H1 (cell line): ENCODE data around the gene EIF4EBP2. TPM values are rescaled to one million over a fixed set of nuclear protein-coding genes. Genes with fewer than 3 reads are reported as not detected.

Source experiments
- CTCF ChIA-PET: fragments of 300-600 bp; sonication (Branson Sonifier 250); formaldehyde crosslinking; loops from one replicate; lab custom pipeline; 2021; ENCODE audit not compliant: partially characterized antibody; lab: Charles Lee
- POLR2A ChIA-PET: fragments of 300-600 bp; sonication (Branson Sonifier 250); formaldehyde crosslinking; loops from one replicate; lab custom pipeline; 2021; ENCODE audit warnings: inconsistent platforms; ENCODE audit not compliant: partially characterized antibody; lab: Charles Lee
- DNase-seq, 2 experiments: peaks; one replicate each; pipeline versions ENCODE4 v3.0.0 to v3.0.0-alpha.2; 2010 to 2022; ENCODE audit warnings: low spot score in 2 of 2, low read depth in 1 of 2, mixed read lengths in 1 of 2
- FAIRE-seq: peaks from 2 replicates; lab custom pipeline; 2011; peaks lifted over from hg19 to GRCh38; lab: Jason Lieb, UNC
- H2AFZ ChIP-seq: 2 replicates; pipeline ENCODE4 v1.8.1; 2012; ENCODE audit warnings: low read length, inconsistent platforms
- H2AK5ac ChIP-seq: 2 replicates; pipeline ENCODE4 v1.6.1; 2013; ENCODE audit warnings: low read depth, low read length
- H2BK120ac ChIP-seq: replicated peaks from 2 replicates; pipeline ENCODE3; 2013; ENCODE audit warnings: low read depth, low read length, inconsistent platforms
- H2BK12ac ChIP-seq: 2 replicates; pipeline ENCODE4 v1.6.1; 2013; ENCODE audit warnings: low read depth, low read length
- H2BK15ac ChIP-seq: 2 replicates; pipeline ENCODE4 v1.6.1; 2013; ENCODE audit warnings: low read length
- H2BK20ac ChIP-seq: 2 replicates; pipeline ENCODE4 v1.6.1; 2013; ENCODE audit warnings: low read length
- H2BK5ac ChIP-seq: 2 replicates; pipeline ENCODE4 v1.6.1; 2013; ENCODE audit warnings: low read depth, low read length
- H3K14ac ChIP-seq: 2 replicates; pipeline ENCODE4 v1.6.1; 2013; ENCODE audit warnings: inconsistent platforms; ENCODE audit not compliant: insufficient read length
- H3K18ac ChIP-seq: 2 replicates; pipeline ENCODE4 v1.6.1; 2013; ENCODE audit warnings: low read length; ENCODE audit errors: extremely low read depth
- H3K23ac ChIP-seq: 2 replicates; pipeline ENCODE4 v1.6.1; 2013; ENCODE audit warnings: inconsistent platforms; ENCODE audit not compliant: insufficient read length
- H3K23me2 ChIP-seq: 2 replicates; pipeline ENCODE4 v1.6.1; 2013; ENCODE audit warnings: low read depth, low read length
- H3K27ac ChIP-seq: 2 replicates; pipeline ENCODE4 v1.6.1; 2011; ENCODE audit warnings: low read depth, low read length, inconsistent platforms
- H3K27me3 ChIP-seq, 4 experiments: replicated peaks in 1 of 4; 1 replicate in 1 of 4; 2 replicates in 3 of 4; pipeline versions ENCODE4 v1.6.1 to v1.8.1; 2011 to 2013; ENCODE audit warnings: low read length in 3 of 4, mild to moderate bottlenecking in 3 of 4, inconsistent platforms in 2 of 4, mixed read lengths in 2 of 4, moderate library complexity in 1 of 4; ENCODE audit not compliant: control insufficient read depth in 3 of 4, insufficient read depth in 3 of 4; ENCODE audit errors: extremely low read depth in 1 of 4
- H3K36me3 ChIP-seq, 4 experiments: 2 replicates each; pipeline versions ENCODE4 v1.6.1 to v1.8.1; 2011 to 2013; ENCODE audit warnings: mild to moderate bottlenecking in 4 of 4, low read length in 3 of 4, moderate library complexity in 2 of 4, control low read depth in 1 of 4, inconsistent platforms in 1 of 4; ENCODE audit not compliant: insufficient read depth in 4 of 4, control insufficient read depth in 2 of 4
- H3K4ac ChIP-seq: replicated peaks from 2 replicates; pipeline ENCODE3; 2013; ENCODE audit warnings: low read length, low read depth, mixed read lengths, inconsistent platforms; ENCODE audit not compliant: insufficient read length
- H3K4me1 ChIP-seq, 4 experiments: replicated peaks in 1 of 4; 1 replicate in 1 of 4; 2 replicates in 3 of 4; pipeline versions ENCODE4 v1.6.1 to v1.8.1; 2011 to 2013; ENCODE audit warnings: low read length in 3 of 4, inconsistent platforms in 2 of 4, mixed read lengths in 1 of 4; ENCODE audit not compliant: insufficient read depth in 4 of 4, control insufficient read depth in 3 of 4
- H3K4me2 ChIP-seq, 2 experiments: 2 replicates each; pipeline versions ENCODE4 v1.6.1 to v1.8.1; 2011 to 2013; ENCODE audit warnings: low read depth in 2 of 2, low read length in 2 of 2, control low read depth in 1 of 2, inconsistent platforms in 1 of 2, mild to moderate bottlenecking in 1 of 2; ENCODE audit not compliant: insufficient read depth in 1 of 2
- H3K4me3 ChIP-seq, 4 experiments: fragments of 200-600, 300-600 bp in 1 of 4; sonication (generic), shearing (Covaris generic), sonication (Bioruptor Twin) in 1 of 4; 2 replicates each; pipeline versions ENCODE4 v1.5.1 to v1.8.1; 2011 to 2016; ENCODE audit warnings: low read length in 4 of 4, low read depth in 3 of 4, control low read depth in 2 of 4, inconsistent platforms in 2 of 4, mild to moderate bottlenecking in 2 of 4, mixed read lengths in 1 of 4, moderate library complexity in 1 of 4; ENCODE audit not compliant: insufficient read depth in 2 of 4; ENCODE audit errors: extremely low read depth in 1 of 4
- H3K56ac ChIP-seq: replicated peaks from 2 replicates; pipeline ENCODE3; 2013; ENCODE audit warnings: low read depth, mild to moderate bottlenecking, mixed read lengths, low read length, inconsistent platforms; ENCODE audit not compliant: insufficient read length
- H3K79me1 ChIP-seq: 2 replicates; pipeline ENCODE4 v1.6.1; 2013; ENCODE audit warnings: low read depth, low read length, control low read depth
- H3K79me2 ChIP-seq, 2 experiments: 2 replicates each; pipeline versions ENCODE4 v1.6.1 to v1.8.1; 2012 to 2013; ENCODE audit warnings: low read length in 2 of 2, mild to moderate bottlenecking in 2 of 2, inconsistent platforms in 1 of 2; ENCODE audit not compliant: insufficient read depth in 2 of 2, control insufficient read depth in 1 of 2
- H3K9ac ChIP-seq, 4 experiments: replicated peaks in 1 of 4; 1 replicate in 1 of 4; 2 replicates in 3 of 4; pipeline versions ENCODE4 v1.6.1 to v1.8.1; 2011 to 2013; ENCODE audit warnings: low read depth in 3 of 4, low read length in 3 of 4, control low read depth in 2 of 4, mild to moderate bottlenecking in 2 of 4, moderate library complexity in 2 of 4, inconsistent platforms in 1 of 4; ENCODE audit errors: extremely low read depth in 1 of 4
- H3K9me3 ChIP-seq, 2 experiments: 2 replicates each; pipeline versions ENCODE4 v1.6.1 to v1.8.1; 2012 to 2013; ENCODE audit warnings: mild to moderate bottlenecking in 2 of 2, moderate library complexity in 2 of 2, control low read depth in 1 of 2, inconsistent platforms in 1 of 2, low read depth in 1 of 2, low read length in 1 of 2, mixed read lengths in 1 of 2; ENCODE audit not compliant: insufficient read depth in 2 of 2
- H4K20me1 ChIP-seq, 2 experiments: replicated peaks in 1 of 2; 2 replicates each; pipeline versions ENCODE3 to v1.8.1; 2011 to 2013; ENCODE audit warnings: inconsistent platforms in 2 of 2, low read length in 2 of 2, mild to moderate bottlenecking in 1 of 2; ENCODE audit not compliant: insufficient read depth in 2 of 2, control insufficient read depth in 1 of 2
- H4K5ac ChIP-seq: 2 replicates; pipeline ENCODE4 v1.6.1; 2013; ENCODE audit warnings: low read length, low read depth, mixed read lengths, inconsistent platforms; ENCODE audit not compliant: insufficient read length
- H4K8ac ChIP-seq: 2 replicates; pipeline ENCODE4 v1.8.0; 2013; ENCODE audit warnings: mild to moderate bottlenecking, moderate library complexity, low read length, inconsistent platforms; ENCODE audit not compliant: insufficient read depth; ENCODE audit errors: extremely low read depth
- H4K91ac ChIP-seq: replicated peaks from 2 replicates; pipeline ENCODE3; 2013; ENCODE audit warnings: low read length, mixed read lengths, inconsistent platforms; ENCODE audit not compliant: insufficient read length
- CHD2 ChIP-seq: IDR thresholded peaks from 2 replicates; pipeline ENCODE4 v1.6.1; 2012; ENCODE audit warnings: low read length, improper control_type of control experiment
- EGR1 ChIP-seq: IDR thresholded peaks from 2 replicates; pipeline ENCODE4 v1.6.1; 2011; ENCODE audit warnings: low read depth, low read length, borderline replicate concordance
- EP300 ChIP-seq, 2 experiments: IDR thresholded peaks; 1 replicate in 1 of 2; 2 replicates in 1 of 2; pipeline ENCODE4 v1.6.1; 2011 to 2012; ENCODE audit warnings: low read depth in 2 of 2, low read length in 2 of 2, mild to moderate bottlenecking in 2 of 2, borderline replicate concordance in 1 of 2, inconsistent platforms in 1 of 2, moderate library complexity in 1 of 2
- EZH2 ChIP-seq: fragments of 200-600 bp; sonication (generic); IDR thresholded peaks from 2 replicates; pipeline ENCODE4 v1.7.1; 2012; ENCODE audit warnings: low read depth, mild to moderate bottlenecking, moderate library complexity, low read length, inconsistent platforms; ENCODE audit not compliant: severe bottlenecking
- GABPA ChIP-seq: IDR thresholded peaks from 2 replicates; pipeline ENCODE4 v1.6.1; 2011; ENCODE audit warnings: mild to moderate bottlenecking, low read length, moderate library complexity, borderline replicate concordance; ENCODE audit not compliant: insufficient read depth
- RNF2 ChIP-seq: fragments of 200-900, 300-1000 bp; sonication (generic); IDR thresholded peaks from 2 replicates; pipeline ENCODE4 v1.7.1; 2016; ENCODE audit warnings: borderline replicate concordance, low read depth, mild to moderate bottlenecking, antibody characterized with exemption, low read length; ENCODE audit not compliant: poor library complexity, severe bottlenecking; ENCODE audit errors: missing control alignments
- SRF ChIP-seq: IDR thresholded peaks from 2 replicates; pipeline ENCODE4 v1.6.1; 2011; ENCODE audit warnings: mild to moderate bottlenecking, low read depth, low read length, moderate library complexity
- TAF7 ChIP-seq: optimal IDR thresholded peaks from 2 replicates; pipeline ENCODE3; 2011; ENCODE audit warnings: low read depth, mild to moderate bottlenecking, inconsistent platforms, low read length, moderate library complexity, borderline replicate concordance
- WGBS, 2 experiments: shearing (Covaris generic) in 1 of 2; methylation state at CpG; one replicate each; pipeline versions ENCODE4 v1.1.6 to v1.1.7; 2013 to 2015; ENCODE audit warnings: low lambda C conversion rate in 2 of 2, mixed read lengths in 2 of 2, inconsistent platforms in 1 of 2, low coverage in 1 of 2, missing lambda C conversion rate in 1 of 2; ENCODE audit not compliant: insufficient replicate concordance in 2 of 2, insufficient coverage in 1 of 2, insufficient read length in 1 of 2; ENCODE audit errors: extremely low coverage in 1 of 2, missing lambda C conversion rate in 1 of 2; 5-methylcytosine and 5-hydroxymethylcytosine counted together
- polyA plus RNA-seq, 7 experiments: library from polyadenylated mRNA; depleted of rRNA in 3 of 7; stranded (reverse) in 5 of 7; unstranded in 2 of 7; fragments of >200 nt in 5 of 7; fragments of 200-250 nt in 2 of 7; gene quantifications; 1 replicate in 5 of 7; 2 replicates in 1 of 7; 4 replicates in 1 of 7; pipeline versions ENCODE4 v1.2.1 to v1.2.3, GENCODE V29; 2011 to 2013; ENCODE audit warnings: missing spikeins in 2 of 7, mixed read lengths in 2 of 7
- total RNA-seq: library from RNA; stranded (reverse); fragmentation: NEBNext Ultra II Directional; extraction: Animal tissue kit (Norgen Biotek cat#: 25700); gene quantifications from 2 replicates; pipeline ENCODE4 v1.2.1, GENCODE V29; 2021
- TF ChIP-seq, protein P1 (sequence below): IDR thresholded peaks from 2 replicates; pipeline ENCODE4 v1.6.1; 2012; ENCODE audit warnings: inconsistent platforms

The EIF4EBP2 gene
- total and polyA plus RNA-seq, 2 of the 8 experiments (the other 6 are each of a cell fraction or from before 2014, with no cell fraction given): 55.3 to 144 TPM

DNA sequence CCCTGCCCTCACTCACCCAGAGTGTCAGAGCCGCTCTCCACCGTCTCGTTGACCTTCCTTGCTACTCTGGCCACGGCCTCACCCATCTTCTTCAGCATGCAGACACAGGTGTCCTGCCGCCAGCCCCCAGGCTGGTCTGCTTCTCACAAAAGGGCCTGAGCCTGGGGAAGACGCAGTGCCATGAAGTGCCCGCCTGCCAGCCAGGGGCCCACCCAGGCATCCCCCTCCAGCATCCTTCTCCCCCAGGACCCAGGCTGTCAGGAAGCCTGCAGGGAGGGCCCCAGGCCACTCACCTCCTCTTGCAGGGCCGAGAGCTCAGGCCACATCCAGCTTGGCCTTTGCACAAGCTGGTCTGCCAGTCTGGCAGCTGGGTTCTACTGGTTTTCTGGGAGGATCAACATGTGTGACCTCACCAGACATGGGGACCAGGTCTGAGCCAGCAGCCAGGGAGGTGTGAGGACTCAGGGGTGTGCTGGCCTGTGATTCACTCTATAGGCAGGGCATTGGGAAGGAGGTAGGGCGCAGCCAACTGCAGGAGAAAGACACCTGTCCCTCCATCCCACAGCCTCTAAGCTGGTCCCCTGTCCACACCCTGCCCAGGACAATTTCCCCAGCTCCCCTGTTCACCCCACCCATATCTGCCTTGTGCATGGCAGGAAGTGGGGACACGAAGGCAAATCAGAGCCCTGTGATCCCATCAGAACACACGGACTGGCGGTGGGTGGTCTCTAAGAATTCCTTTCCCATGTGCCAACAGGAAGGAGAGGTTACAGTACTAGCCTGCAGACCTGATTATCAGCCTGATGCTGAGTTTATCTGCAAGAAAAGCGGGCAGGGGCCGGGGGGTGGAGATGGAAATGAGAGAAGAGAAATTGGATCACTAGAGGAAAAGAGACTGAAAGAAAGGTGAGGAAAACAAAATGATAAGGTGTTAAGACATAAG, 27.2 kb upstream of the EIF4EBP2 start:
- Histone ChIP-seq H3K4me1 (peaks cover 0 to 10% (median 2%) of the 10 kb centered on the region in 4 experiments; a peak in 4 of 7 replicates), H3K36me3 (peaks cover 0 to 11% (median 3%) of the 10 kb centered on the region in 4 experiments; a peak in 3 of 8 replicates), H4K5ac (no peak overlapping the region), H3K27me3 (peaks cover 0 to 16% (median 6%) of the 10 kb centered on the region in 4 experiments; a peak in 4 of 7 replicates), H4K8ac (no peak overlapping the region), H2AFZ (no peak overlapping the region), H3K23ac (no peak overlapping the region), H4K91ac (no peak overlapping the region), H2BK12ac (no peak overlapping the region), H2AK5ac (no peak overlapping the region), H3K79me2 (peaks cover 0 to 13% of the 10 kb centered on the region in 2 experiments; a peak in 1 of 4 replicates), H3K14ac (no peak overlapping the region), H3K4me2 (no peak overlapping the region), H3K9ac (no peak overlapping the region), H3K23me2 (peaks cover 5% of the 10 kb centered on the region; the same call in 1 of the 2 replicates), H3K4ac (no peak overlapping the region), H3K56ac (no peak overlapping the region), H3K4me3 (no peak overlapping the region), H3K79me1 (peaks cover 3% of the 10 kb centered on the region; the same call in 1 of the 2 replicates), H2BK20ac (no peak overlapping the region), H2BK5ac (no peak overlapping the region), H3K9me3 (peaks cover 3% of the 10 kb centered on the region in 2 experiments; a peak in 2 of 4 replicates), H3K27ac (no peak overlapping the region), H3K18ac (no peak overlapping the region), H2BK15ac (no peak overlapping the region), H2BK120ac (no peak overlapping the region), H4K20me1 (peaks cover 0 to 15% of the 10 kb centered on the region in 2 experiments)
- FAIRE-seq: no peak
- no peak for DNase-seq
- ChIA-PET CTCF (interaction anchor here (0.7 to 7.2 kb wide), 9 partner anchors 12 to 155 kb away, joined by 3 to 60 read pairs (median 5); no protein-coding TSS in a partner anchor), POLR2A (interaction anchor here (0.6 to 1.2 kb wide), 3 partner anchors 28 to 122 kb away, joined by 3 to 4 read pairs (median 3); partner anchors contain the start of gene EIF4EBP2)
- 90% methylated on average over 14 of the region's 14 CpGs; no CpG with 5 or more reads in 1 of the 2 experiments for WGBS, 2 experiments
- TF ChIP-seq EGR1: no peak
- no peak for TF ChIP-seq EP300 (IDR thresholded peaks at IDR 0.05; ENCODE audit: borderline replicate concordance in 1 of 2, low read depth in 2 of 2, low read length in 2 of 2)
- TF ChIP-seq EZH2: no peak
- no peak for TF ChIP-seq TAF7
- TF ChIP-seq SRF: no peak
- no peak for TF ChIP-seq CHD2
- no peak for TF ChIP-seq RNF2
- TF ChIP-seq GABPA: no peak
- TF ChIP-seq, protein P1, sequence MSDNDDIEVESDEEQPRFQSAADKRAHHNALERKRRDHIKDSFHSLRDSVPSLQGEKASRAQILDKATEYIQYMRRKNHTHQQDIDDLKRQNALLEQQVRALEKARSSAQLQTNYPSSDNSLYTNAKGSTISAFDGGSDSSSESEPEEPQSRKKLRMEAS: no peak
